HL-60 (cell line): ENCODE results near the gene OGFOD2.

Experiments used
- DNase-seq, 2 experiments: peaks; one replicate each; pipeline ENCODE4 v3.0.0-alpha.2; 2010 to 2020; ENCODE audit warnings: low read depth in 1 of 2, low spot score in 1 of 2
- H3K27ac ChIP-seq: fragments of 250-450 bp; sonication (Bioruptor Pico); replicated peaks from 2 replicates; pipeline ENCODE4 v1.5.1; 2020; ENCODE audit warnings: mild to moderate bottlenecking, moderate library complexity
- H3K27me3 ChIP-seq: fragments of 250-450 bp; sonication (Bioruptor Pico); 2 replicates; pipeline ENCODE4 v1.5.1; 2021; ENCODE audit warnings: mild to moderate bottlenecking, moderate library complexity; ENCODE audit not compliant: insufficient read depth, poor library complexity, severe bottlenecking
- H3K4me3 ChIP-seq: replicated peaks from 2 replicates; pipeline ENCODE4 v1.5.1; 2011; ENCODE audit warnings: mild to moderate bottlenecking, control low read depth, low read length; ENCODE audit not compliant: insufficient read depth
- CTCF ChIP-seq: IDR thresholded peaks from one replicate; pipeline ENCODE4 v1.5.1; 2011; ENCODE audit warnings: low read length, control low read depth, inconsistent platforms; ENCODE audit not compliant: insufficient read depth
- GABPA ChIP-seq: IDR thresholded peaks from 2 replicates; pipeline ENCODE4 v1.6.1; 2012; ENCODE audit warnings: low read depth
- POLR2AphosphoS5 ChIP-seq: IDR thresholded peaks from 2 replicates; pipeline ENCODE4 v1.6.1; 2012; ENCODE audit warnings: low read depth
- SPI1 ChIP-seq: IDR thresholded peaks from 2 replicates; pipeline ENCODE4 v1.6.1; 2012; ENCODE audit warnings: low read depth, mild to moderate bottlenecking, borderline replicate concordance
- TF ChIP-seq, protein P1 (sequence below): IDR thresholded peaks from 2 replicates; pipeline ENCODE4 v1.6.1; 2012; ENCODE audit warnings: low read depth; ENCODE audit not compliant: insufficient replicate concordance

OGFOD2 gene

DNA sequence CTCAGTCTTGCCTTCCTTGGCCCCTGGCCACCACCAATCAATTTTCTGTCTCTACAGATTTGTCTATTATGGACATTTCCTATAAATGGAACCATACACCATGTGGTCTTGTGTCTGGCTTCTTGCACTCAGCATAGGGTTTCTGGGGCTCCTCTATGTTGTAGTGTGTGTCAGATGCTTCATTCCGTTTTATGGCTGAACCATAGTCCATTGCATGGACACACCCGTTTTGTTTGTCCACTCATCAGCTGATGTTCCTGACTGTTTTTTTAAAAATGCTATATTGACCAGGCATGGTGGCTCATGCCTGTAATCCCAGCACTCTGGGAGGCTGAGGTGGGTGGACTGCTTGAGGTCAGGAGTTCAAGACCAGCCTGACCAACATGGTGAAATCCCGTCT lies 26.4 kb downstream of the OGFOD2 start:
- Histone ChIP-seq H3K27ac (no peak overlapping the region), H3K4me3 (no peak overlapping the region), H3K27me3 (peaks cover 2% of the 10 kb centered on the region)
- no peak for DNase-seq
- TF ChIP-seq POLR2AphosphoS5 (no peak), CTCF (no peak), GABPA (no peak), SPI1 (no peak)
- TF ChIP-seq, protein P1, sequence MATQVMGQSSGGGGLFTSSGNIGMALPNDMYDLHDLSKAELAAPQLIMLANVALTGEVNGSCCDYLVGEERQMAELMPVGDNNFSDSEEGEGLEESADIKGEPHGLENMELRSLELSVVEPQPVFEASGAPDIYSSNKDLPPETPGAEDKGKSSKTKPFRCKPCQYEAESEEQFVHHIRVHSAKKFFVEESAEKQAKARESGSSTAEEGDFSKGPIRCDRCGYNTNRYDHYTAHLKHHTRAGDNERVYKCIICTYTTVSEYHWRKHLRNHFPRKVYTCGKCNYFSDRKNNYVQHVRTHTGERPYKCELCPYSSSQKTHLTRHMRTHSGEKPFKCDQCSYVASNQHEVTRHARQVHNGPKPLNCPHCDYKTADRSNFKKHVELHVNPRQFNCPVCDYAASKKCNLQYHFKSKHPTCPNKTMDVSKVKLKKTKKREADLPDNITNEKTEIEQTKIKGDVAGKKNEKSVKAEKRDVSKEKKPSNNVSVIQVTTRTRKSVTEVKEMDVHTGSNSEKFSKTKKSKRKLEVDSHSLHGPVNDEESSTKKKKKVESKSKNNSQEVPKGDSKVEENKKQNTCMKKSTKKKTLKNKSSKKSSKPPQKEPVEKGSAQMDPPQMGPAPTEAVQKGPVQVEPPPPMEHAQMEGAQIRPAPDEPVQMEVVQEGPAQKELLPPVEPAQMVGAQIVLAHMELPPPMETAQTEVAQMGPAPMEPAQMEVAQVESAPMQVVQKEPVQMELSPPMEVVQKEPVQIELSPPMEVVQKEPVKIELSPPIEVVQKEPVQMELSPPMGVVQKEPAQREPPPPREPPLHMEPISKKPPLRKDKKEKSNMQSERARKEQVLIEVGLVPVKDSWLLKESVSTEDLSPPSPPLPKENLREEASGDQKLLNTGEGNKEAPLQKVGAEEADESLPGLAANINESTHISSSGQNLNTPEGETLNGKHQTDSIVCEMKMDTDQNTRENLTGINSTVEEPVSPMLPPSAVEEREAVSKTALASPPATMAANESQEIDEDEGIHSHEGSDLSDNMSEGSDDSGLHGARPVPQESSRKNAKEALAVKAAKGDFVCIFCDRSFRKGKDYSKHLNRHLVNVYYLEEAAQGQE = no peak

GRCh38 chr12:123003257-123003656 lies 28.2 kb downstream of the OGFOD2 start:
- no peak overlapping the region for H3K27ac ChIP-seq
- no peak overlapping the region for H3K4me3 ChIP-seq
- TF ChIP-seq SPI1 (no peak), POLR2AphosphoS5 (no peak), GABPA (no peak)
- peaks cover 2% of the 10 kb centered on the region for H3K27me3 ChIP-seq
- DNase-seq = no peak

DNA sequence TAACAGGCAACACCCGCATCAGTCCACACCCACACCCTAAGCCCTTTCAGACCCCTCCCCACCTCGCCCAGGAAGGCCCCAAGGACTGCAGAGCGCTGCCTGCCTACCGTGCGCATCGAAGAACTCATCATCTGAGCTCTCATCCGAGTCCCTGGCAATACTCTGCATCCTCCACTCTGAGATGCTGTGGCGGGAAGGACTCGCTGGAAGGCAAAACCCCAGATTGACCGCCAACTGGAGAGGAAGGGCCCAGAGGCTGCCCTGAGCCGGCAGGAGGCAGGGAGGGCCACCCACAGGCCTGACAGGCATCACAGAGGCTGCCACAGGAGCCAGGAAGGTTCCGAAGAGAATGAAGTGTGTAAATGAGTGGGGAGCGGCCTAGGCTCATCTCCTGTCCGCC lies 29.2 kb downstream of the OGFOD2 start:
- Histone ChIP-seq H3K27ac (no peak overlapping the region), H3K27me3 (peaks cover 2% of the 10 kb centered on the region)
- TF ChIP-seq CTCF = no peak
- TF ChIP-seq, protein P1 = no peak
- no peak for TF ChIP-seq POLR2AphosphoS5
- TF ChIP-seq GABPA = no peak
- no peak for TF ChIP-seq SPI1

GRCh38 chr12:123005081-123005626 lies 30.1 kb downstream of the OGFOD2 start:
- no peaks in the 10 kb centered on the region for H3K27me3 ChIP-seq

More for the DNA sequence above, 29.2 kb downstream of the OGFOD2 start:
- DNase-seq = no peak
- H3K4me3 ChIP-seq = no peak overlapping the region

More at GRCh38 chr12:123005081-123005626, 30.1 kb downstream of the OGFOD2 start:
- TF ChIP-seq POLR2AphosphoS5 = no peak
- no peak for TF ChIP-seq CTCF
- no peak for TF ChIP-seq SPI1
- TF ChIP-seq, protein P1 = no peak
- no peak for TF ChIP-seq GABPA
- H3K4me3 ChIP-seq = no peak overlapping the region
- H3K27ac ChIP-seq = no peak overlapping the region
- no peak for DNase-seq
